ENCODE data around the gene OLFML2B.

GRCh38 chr1:162046921-162047320 is 23.3 kb upstream of the OLFML2B start:
- TF ChIP-seq POLR2A (IDR thresholded peaks at IDR 0.05): no peak
- TF ChIP-seq CTCF (IDR thresholded peaks at IDR 0.05): no peak
- no peak for TF ChIP-seq EP300 (IDR thresholded peaks at IDR 0.05)
- no peak for TF ChIP-seq POLR2AphosphoS5 (IDR thresholded peaks at IDR 0.05)
